ENCODE measurements around the gene RUFY3.
"Not testable (repeated sequence)": the region's sequence is repeated elsewhere in the genome, so short reads cannot be mapped to it uniquely, and the experiment has no call there.

Gene RUFY3

GRCh38 chr4:70739496-70740337 is 18.0 kb downstream of the RUFY3 start:
- DNase-seq: no peak

- DNase-seq: no peak
These were observed 20.3 kb downstream of the RUFY3 start for GRCh38 chr4:70741867-70742658.

GRCh38 chr4:70743731-70744130 is 22.0 kb downstream of the RUFY3 start:
- DNase-seq: no peak

GRCh38 chr4:70746179-70746839 is 24.5 kb downstream of the RUFY3 start:
- no peak for DNase-seq

- DNase-seq: no peak
These were observed 26.1 kb downstream of the RUFY3 start for GRCh38 chr4:70747874-70748273.

- DNase-seq: no peak
These were observed 27.5 kb downstream of the RUFY3 start for GRCh38 chr4:70749313-70749712.

GRCh38 chr4:70752236-70752635 is 30.5 kb downstream of the RUFY3 start:
- no peak for DNase-seq

GRCh38 chr4:70753630-70754029 is 31.9 kb downstream of the RUFY3 start:
- DNase-seq: no peak

- no peak for DNase-seq
These were observed 32.7 kb downstream of the RUFY3 start for GRCh38 chr4:70754470-70754869.

GRCh38 chr4:70754990-70755688 is 33.4 kb downstream of the RUFY3 start:
- DNase-seq: no peak

GRCh38 chr4:70759126-70759525 is 37.4 kb downstream of the RUFY3 start:
- no peak for DNase-seq

GRCh38 chr4:70759627-70760026 is 37.9 kb downstream of the RUFY3 start:
- DNase-seq: no peak

- no peak for DNase-seq
These were observed 38.9 kb downstream of the RUFY3 start for GRCh38 chr4:70760662-70761061.

- DNase-seq: no peak
These were observed 39.6 kb downstream of the RUFY3 start for GRCh38 chr4:70761276-70761816.

- no peak for DNase-seq
These were observed 43.6 kb downstream of the RUFY3 start for GRCh38 chr4:70765368-70765767.

- no peak for DNase-seq
These were observed 46.7 kb downstream of the RUFY3 start for GRCh38 chr4:70768301-70768948.

- DNase-seq: not testable (repeated sequence)
These were observed 47.6 kb downstream of the RUFY3 start for GRCh38 chr4:70769396-70769795.

GRCh38 chr4:70772929-70773555 is 51.3 kb downstream of the RUFY3 start:
- DNase-seq: no peak

- no peak for DNase-seq
These were observed 57.2 kb downstream of the RUFY3 start for GRCh38 chr4:70778888-70779422.

GRCh38 chr4:70783096-70783495 is 61.3 kb downstream of the RUFY3 start:
- no peak for DNase-seq

GRCh38 chr4:70787496-70787895 is 65.7 kb downstream of the RUFY3 start:
- DNase-seq: no peak

Data from COR-L47 (cell line).